ENCODE results near the gene C3orf38.
A peak's percentile ranks its signal among the peaks of the same experiment; 100 is the strongest.

The C3orf38 gene

GRCh38 chr3:88112289-88112688 lies 37.5 kb upstream of the C3orf38 start:
- TF ChIP-seq CEBPB (IDR thresholded peaks at IDR 0.05): no peak
- TF ChIP-seq EP300 (IDR thresholded peaks at IDR 0.05; ENCODE audit: borderline replicate concordance): no peak
- no peak for TF ChIP-seq TAF1 (IDR thresholded peaks at IDR 0.05; ENCODE audit: low read depth)
- TF ChIP-seq REST (IDR thresholded peaks at IDR 0.05; ENCODE audit: low read depth): no peak
- no peak for TF ChIP-seq ZBTB7A (IDR thresholded peaks at IDR 0.05; ENCODE audit: low read depth)
- no peak for TF ChIP-seq FOXM1 (IDR thresholded peaks at IDR 0.05; ENCODE audit: borderline replicate concordance, low read depth)
- TF ChIP-seq NFIC (IDR thresholded peaks at IDR 0.05): no peak
- TF ChIP-seq TCF12 (IDR thresholded peaks at IDR 0.05; ENCODE audit: low read depth): no peak
- no peak for TF ChIP-seq TEAD4 (IDR thresholded peaks at IDR 0.05)
- no peak for TF ChIP-seq YY1 (IDR thresholded peaks at IDR 0.05; ENCODE audit: low read depth)
- no peak for TF ChIP-seq EGR1 (IDR thresholded peaks at IDR 0.05)

GRCh38 chr3:88113311-88114162 lies 36.2 kb upstream of the C3orf38 start:
- TF ChIP-seq MAX (IDR thresholded peaks at IDR 0.05) (no peak), RAD21 (IDR thresholded peaks at IDR 0.05; ENCODE audit: low read depth) (peak; percentile 63)

- TF ChIP-seq CEBPB (IDR thresholded peaks at IDR 0.05): no peak
- TF ChIP-seq ZBTB7A (IDR thresholded peaks at IDR 0.05; ENCODE audit: low read depth): no peak
- no peak for TF ChIP-seq YY1 (IDR thresholded peaks at IDR 0.05; ENCODE audit: low read depth)
- no peak for TF ChIP-seq TCF12 (IDR thresholded peaks at IDR 0.05; ENCODE audit: low read depth)
- no peak for TF ChIP-seq RAD21 (IDR thresholded peaks at IDR 0.05; ENCODE audit: low read depth)
- no peak for TF ChIP-seq MAX (IDR thresholded peaks at IDR 0.05)
- no peak for TF ChIP-seq REST (IDR thresholded peaks at IDR 0.05; ENCODE audit: low read depth)
- TF ChIP-seq EGR1 (IDR thresholded peaks at IDR 0.05): no peak
- no peak for TF ChIP-seq TEAD4 (IDR thresholded peaks at IDR 0.05)
- TF ChIP-seq FOXM1 (IDR thresholded peaks at IDR 0.05; ENCODE audit: borderline replicate concordance, low read depth): no peak
- no peak for TF ChIP-seq NFIC (IDR thresholded peaks at IDR 0.05)
- no peak for TF ChIP-seq CREB1 (IDR thresholded peaks at IDR 0.05; ENCODE audit: low read depth)
- TF ChIP-seq TAF1 (IDR thresholded peaks at IDR 0.05; ENCODE audit: low read depth): no peak
- TF ChIP-seq EP300 (IDR thresholded peaks at IDR 0.05; ENCODE audit: borderline replicate concordance): no peak
- no peak for TF ChIP-seq USF1 (IDR thresholded peaks at IDR 0.05)
These were observed 34.7 kb upstream of the C3orf38 start for GRCh38 chr3:88114878-88115549.

GRCh38 chr3:88117683-88118082 lies 32.1 kb upstream of the C3orf38 start:
- TF ChIP-seq CREB1 (IDR thresholded peaks at IDR 0.05; ENCODE audit: low read depth): no peak
- TF ChIP-seq TEAD4 (IDR thresholded peaks at IDR 0.05): no peak
- no peak for TF ChIP-seq USF1 (IDR thresholded peaks at IDR 0.05)
- TF ChIP-seq FOXM1 (IDR thresholded peaks at IDR 0.05; ENCODE audit: borderline replicate concordance, low read depth): no peak
- no peak for TF ChIP-seq NFIC (IDR thresholded peaks at IDR 0.05)
- TF ChIP-seq CEBPB (IDR thresholded peaks at IDR 0.05): no peak
- no peak for TF ChIP-seq YY1 (IDR thresholded peaks at IDR 0.05; ENCODE audit: low read depth)
- TF ChIP-seq RAD21 (IDR thresholded peaks at IDR 0.05; ENCODE audit: low read depth): no peak
- no peak for TF ChIP-seq EGR1 (IDR thresholded peaks at IDR 0.05)
- no peak for TF ChIP-seq ZBTB7A (IDR thresholded peaks at IDR 0.05; ENCODE audit: low read depth)
- TF ChIP-seq TCF12 (IDR thresholded peaks at IDR 0.05; ENCODE audit: low read depth): no peak
- no peak for TF ChIP-seq MAX (IDR thresholded peaks at IDR 0.05)

- no peak for TF ChIP-seq REST (IDR thresholded peaks at IDR 0.05; ENCODE audit: low read depth)
- TF ChIP-seq TCF12 (IDR thresholded peaks at IDR 0.05; ENCODE audit: low read depth): no peak
- TF ChIP-seq EP300 (IDR thresholded peaks at IDR 0.05; ENCODE audit: borderline replicate concordance): no peak
- TF ChIP-seq CEBPB (IDR thresholded peaks at IDR 0.05): no peak
- TF ChIP-seq NFIC (IDR thresholded peaks at IDR 0.05): no peak
- no peak for TF ChIP-seq ZBTB7A (IDR thresholded peaks at IDR 0.05; ENCODE audit: low read depth)
- TF ChIP-seq CREB1 (IDR thresholded peaks at IDR 0.05; ENCODE audit: low read depth): no peak
- no peak for TF ChIP-seq RAD21 (IDR thresholded peaks at IDR 0.05; ENCODE audit: low read depth)
- no peak for TF ChIP-seq FOXM1 (IDR thresholded peaks at IDR 0.05; ENCODE audit: borderline replicate concordance, low read depth)
- no peak for TF ChIP-seq YY1 (IDR thresholded peaks at IDR 0.05; ENCODE audit: low read depth)
- TF ChIP-seq USF1 (IDR thresholded peaks at IDR 0.05): no peak
These were observed 26.2 kb upstream of the C3orf38 start for GRCh38 chr3:88123526-88123925.
